K562 (cell line): Measurements from ENCODE around the gene PON1.

Experiments used
- CREB1 ChIP-seq, 2 experiments: sonication (generic) in 1 of 2; formaldehyde crosslinking in 1 of 2; IDR thresholded peaks; 2 replicates each; pipeline versions ENCODE4 v1.6.1 to v1.8.0; 2012 to 2022; ENCODE audit warnings: inconsistent platforms in 1 of 2, mild to moderate bottlenecking in 1 of 2, missing genetic modification reagents in 1 of 2, moderate library complexity in 1 of 2
- ELF1 ChIP-seq: fragments of 200-800 bp; sonication (Bioruptor generic); IDR thresholded peaks from 2 replicates; pipeline ENCODE4 v1.6.1; 2016; ENCODE audit warnings: missing genetic modification characterization, missing compliant biosample characterization
- FOXJ3 ChIP-seq: sonication (generic); formaldehyde crosslinking; IDR thresholded peaks from 2 replicates; pipeline ENCODE4 v1.4.0; 2020; ENCODE audit warnings: mild to moderate bottlenecking, missing genetic modification reagents
- PML ChIP-seq: IDR thresholded peaks from 2 replicates; pipeline ENCODE4 v1.6.1; 2012; ENCODE audit warnings: low read length, inconsistent platforms

DNA sequence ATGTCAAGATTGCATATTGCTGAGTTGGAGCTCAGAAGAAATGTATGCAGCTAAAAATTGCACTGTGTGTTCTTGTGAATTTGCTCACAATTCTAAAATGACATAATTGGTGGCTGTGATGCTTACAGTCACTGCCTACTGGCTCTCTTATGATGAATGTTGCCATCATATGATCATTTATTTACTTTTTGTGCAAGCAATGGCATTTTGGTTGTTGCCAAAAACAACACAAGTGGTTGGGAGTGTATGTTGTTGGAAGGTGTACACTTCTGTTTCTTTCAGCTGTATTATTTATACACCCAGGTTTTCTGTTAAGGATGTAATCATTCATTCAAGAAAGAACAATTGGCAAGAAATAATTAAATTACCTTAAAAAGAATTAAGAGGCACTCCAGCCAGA lies 28.9 kb downstream of the PON1 start:
- TF ChIP-seq ELF1, result no peak
- no peak for TF ChIP-seq PML
- no peak for TF ChIP-seq FOXJ3
- TF ChIP-seq CREB1 (IDR thresholded peaks at IDR 0.05), result no peak
- TF ChIP-seq CREB1 (CRISPR knock-in tag; IDR thresholded peaks at IDR 0.05), result no peak
